Activated naive CD8-positive, alpha-beta T cell treated with anti-CD3 and anti-CD28 coated beads, Interleukin-2, amount 10 ng/mL, durations not matched to agents 7 days and 5 days (primary cell): ENCODE measurements around the gene SLN. TPM values are rescaled to one million over a fixed set of nuclear protein-coding genes. Genes with fewer than 3 reads are reported as not detected.

Experiments used
- ATAC-seq: fragments of 150-1000 bp; cut with Tn5 transposase; one replicate; pipeline ENCODE4 v1.10.0; 2021; ENCODE audit warnings: low read depth, moderate library complexity
- POLR2A ChIA-PET: fragments of 350-600 bp; sonication (Branson Sonifier 250); formaldehyde crosslinking; loops from one replicate; lab custom pipeline; 2021; ENCODE audit warnings: antibody characterized with exemption; lab: Charles Lee
- DNase-seq: peaks from one replicate; pipeline ENCODE4 v3.0.0; 2021
- H3K27ac Mint-ChIP-seq: one replicate; pipeline ENCODE4 v1.8.0; 2022; ENCODE audit warnings: mild to moderate bottlenecking, mixed read lengths
- H3K27me3 Mint-ChIP-seq: one replicate; pipeline ENCODE4 v1.8.0; 2022; ENCODE audit warnings: mild to moderate bottlenecking, moderate library complexity, mixed read lengths
- H3K36me3 Mint-ChIP-seq: one replicate; pipeline ENCODE4 v1.8.0; 2021; ENCODE audit warnings: mild to moderate bottlenecking, mixed read lengths
- H3K4me1 Mint-ChIP-seq: one replicate; pipeline ENCODE4 v1.8.0; 2021; ENCODE audit warnings: mixed read lengths
- H3K4me3 Mint-ChIP-seq: one replicate; pipeline ENCODE4 v1.8.0; 2022; ENCODE audit warnings: mild to moderate bottlenecking, moderate library complexity, mixed read lengths
- H3K9me3 Mint-ChIP-seq: one replicate; pipeline ENCODE4 v1.8.0; 2021; ENCODE audit warnings: mixed read lengths
- total RNA-seq, 2 experiments: library from RNA; stranded (reverse); gene quantifications; one replicate each; pipeline ENCODE4 v1.2.3, GENCODE V29; 2021

The SLN gene
- total RNA-seq, 2 experiments from 2014 or later: not detected

DNA sequence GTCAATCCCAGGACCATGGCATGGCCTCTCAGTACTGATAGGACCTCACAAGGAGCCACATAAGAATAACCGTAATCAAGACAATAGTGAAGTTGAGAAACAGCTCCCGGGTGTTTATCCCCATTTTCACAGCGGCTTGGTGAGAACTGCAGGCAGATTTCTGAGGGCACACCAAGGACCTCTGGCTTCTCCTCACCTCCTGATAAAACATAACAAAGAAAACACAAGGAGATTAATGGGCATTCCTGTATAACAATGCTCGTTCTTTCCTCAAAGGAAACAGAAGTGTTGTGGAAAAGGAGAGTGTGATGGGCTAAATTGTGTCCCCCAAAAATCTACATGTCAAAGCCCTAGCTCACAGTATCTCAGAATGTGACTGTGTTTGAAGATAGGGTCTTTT, 4.0 kb downstream of the SLN start:
- peaks cover 12% of the 10 kb centered on the region for H3K27me3 Mint-ChIP-seq
- H3K27ac Mint-ChIP-seq: no peak overlapping the region
- H3K36me3 Mint-ChIP-seq: no peaks in the 10 kb centered on the region
- H3K4me3 Mint-ChIP-seq: no peak overlapping the region
- POLR2A ChIA-PET: no interaction called here
- no peak for DNase-seq
- no peaks in the 10 kb centered on the region for H3K9me3 Mint-ChIP-seq
- ATAC-seq: no peak
- H3K4me1 Mint-ChIP-seq: no peaks in the 10 kb centered on the region

DNA sequence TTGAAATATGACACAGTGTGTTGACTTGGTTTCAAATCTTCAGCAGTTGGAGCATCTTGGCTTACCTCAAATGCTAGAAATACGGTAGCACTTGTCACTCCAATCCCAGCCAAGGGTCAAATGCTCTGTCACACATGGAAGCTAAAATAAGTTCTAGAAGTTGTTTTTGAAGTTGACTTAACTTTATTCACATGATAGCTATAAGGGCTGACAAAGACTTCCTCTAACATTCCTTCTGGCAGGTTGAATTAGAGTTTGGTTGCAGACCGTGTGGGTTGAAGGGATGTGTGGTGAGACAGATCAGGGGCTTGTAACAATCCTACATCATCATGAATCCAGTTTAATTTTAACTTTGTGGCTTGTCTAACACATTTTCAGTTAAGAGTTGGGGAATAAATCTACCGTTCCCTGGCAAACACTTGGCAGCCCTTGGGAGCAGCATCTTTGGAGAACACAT, 4.6 kb downstream of the SLN start:
- H3K4me3 Mint-ChIP-seq: no peak overlapping the region
- DNase-seq (no peak), ATAC-seq (no peak)
- no peaks in the 10 kb centered on the region for H3K4me1 Mint-ChIP-seq
- H3K36me3 Mint-ChIP-seq: no peaks in the 10 kb centered on the region
- H3K9me3 Mint-ChIP-seq: no peaks in the 10 kb centered on the region
- peaks cover 15% of the 10 kb centered on the region for H3K27me3 Mint-ChIP-seq
- POLR2A ChIA-PET: no interaction called here
- no peak overlapping the region for H3K27ac Mint-ChIP-seq

- POLR2A ChIA-PET: no interaction called here
- DNase-seq (no peak), ATAC-seq (no peak)
- Mint-ChIP-seq H3K27me3 (peaks cover 18% of the 10 kb centered on the region), H3K4me3 (no peak overlapping the region), H3K36me3 (no peaks in the 10 kb centered on the region), H3K4me1 (no peaks in the 10 kb centered on the region), H3K9me3 (no peaks in the 10 kb centered on the region), H3K27ac (no peak overlapping the region)
These were observed 5.3 kb downstream of the SLN start for GRCh38 chr11:107706531-107706930.

- Mint-ChIP-seq H3K4me3 (no peak overlapping the region), H3K4me1 (no peaks in the 10 kb centered on the region), H3K9me3 (no peaks in the 10 kb centered on the region), H3K27ac (no peak overlapping the region), H3K36me3 (no peaks in the 10 kb centered on the region), H3K27me3 (peaks cover 23% of the 10 kb centered on the region)
- DNase-seq (no peak), ATAC-seq (no peak)
- POLR2A ChIA-PET: no interaction called here
These were observed 6.8 kb downstream of the SLN start for GRCh38 chr11:107705027-107705426.

GRCh38 chr11:107704451-107704850, 7.4 kb downstream of the SLN start:
- Mint-ChIP-seq H3K4me1 (no peaks in the 10 kb centered on the region), H3K27ac (no peak overlapping the region), H3K4me3 (no peak overlapping the region), H3K36me3 (no peaks in the 10 kb centered on the region), H3K27me3 (peaks cover 20% of the 10 kb centered on the region), H3K9me3 (no peaks in the 10 kb centered on the region)
- POLR2A ChIA-PET: no interaction called here
- DNase-seq: no peak
- ATAC-seq: no peak

DNA sequence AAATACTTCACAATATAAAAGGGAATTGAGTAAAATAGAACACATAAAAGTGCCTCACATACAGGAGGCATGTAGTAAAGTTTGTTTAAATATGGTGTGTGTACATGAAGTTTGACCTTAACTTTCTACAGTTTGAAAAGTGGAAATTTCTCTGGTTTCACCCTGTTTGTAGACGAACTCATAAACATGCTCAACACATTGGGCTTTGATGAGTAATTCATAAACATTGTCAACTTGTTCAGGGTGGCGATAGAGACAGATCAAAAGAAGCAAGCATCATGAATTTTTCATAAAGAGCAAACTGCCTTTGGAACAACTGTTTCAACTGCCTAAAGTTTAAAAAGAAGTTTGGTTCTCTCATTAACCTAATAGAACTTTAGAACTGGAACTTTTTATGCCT, 9.1 kb downstream of the SLN start:
- H3K4me3 Mint-ChIP-seq: no peak overlapping the region
- H3K27me3 Mint-ChIP-seq: peaks cover 22% of the 10 kb centered on the region
- no peak for DNase-seq
- H3K4me1 Mint-ChIP-seq: no peaks in the 10 kb centered on the region
- POLR2A ChIA-PET: no interaction called here
- ATAC-seq: no peak
- no peak overlapping the region for H3K27ac Mint-ChIP-seq
- H3K9me3 Mint-ChIP-seq: no peaks in the 10 kb centered on the region
- H3K36me3 Mint-ChIP-seq: no peaks in the 10 kb centered on the region

DNA sequence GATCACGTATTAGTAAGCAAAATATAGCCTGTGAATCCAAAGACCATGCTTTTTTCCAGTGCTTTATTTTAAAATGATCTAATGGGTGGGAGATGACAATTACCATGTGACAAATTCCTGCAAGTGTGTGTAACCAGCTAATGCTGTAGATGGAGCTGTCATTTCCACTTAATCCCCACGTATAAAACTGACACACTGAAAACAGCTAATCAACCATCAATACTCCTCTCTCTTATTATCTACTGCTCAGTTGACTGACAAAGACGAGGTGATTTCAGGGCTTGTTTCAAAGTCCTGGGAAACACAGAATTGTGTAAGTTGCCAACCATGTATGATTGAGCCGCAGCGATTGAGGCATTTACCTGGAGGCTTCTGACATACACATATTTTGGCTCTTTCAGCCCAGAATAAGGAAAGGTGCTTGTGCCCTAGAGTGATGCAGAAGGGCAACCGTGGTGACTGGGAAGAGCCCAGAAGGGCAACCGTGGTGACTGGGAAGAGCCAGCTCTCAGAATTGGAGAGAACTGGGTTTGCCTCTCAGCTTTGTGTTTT, 9.7 kb downstream of the SLN start:
- Mint-ChIP-seq H3K4me1 (no peaks in the 10 kb centered on the region), H3K36me3 (no peaks in the 10 kb centered on the region), H3K9me3 (no peaks in the 10 kb centered on the region), H3K4me3 (no peak overlapping the region), H3K27me3 (peaks cover 24% of the 10 kb centered on the region), H3K27ac (no peak overlapping the region)
- ATAC-seq: no peak
- no peak for DNase-seq
- POLR2A ChIA-PET: no interaction called here

- H3K27ac Mint-ChIP-seq: no peak overlapping the region
- H3K4me1 Mint-ChIP-seq: no peaks in the 10 kb centered on the region
- ATAC-seq (no peak), DNase-seq (no peak)
- POLR2A ChIA-PET: no interaction called here
- H3K27me3 Mint-ChIP-seq: peaks cover 27% of the 10 kb centered on the region
- no peak overlapping the region for H3K4me3 Mint-ChIP-seq
- H3K36me3 Mint-ChIP-seq: no peaks in the 10 kb centered on the region
- no peaks in the 10 kb centered on the region for H3K9me3 Mint-ChIP-seq
These were observed 12.2 kb downstream of the SLN start for GRCh38 chr11:107699371-107700285.

GRCh38 chr11:107697291-107697690, 14.6 kb downstream of the SLN start:
- POLR2A ChIA-PET: no interaction called here

DNA sequence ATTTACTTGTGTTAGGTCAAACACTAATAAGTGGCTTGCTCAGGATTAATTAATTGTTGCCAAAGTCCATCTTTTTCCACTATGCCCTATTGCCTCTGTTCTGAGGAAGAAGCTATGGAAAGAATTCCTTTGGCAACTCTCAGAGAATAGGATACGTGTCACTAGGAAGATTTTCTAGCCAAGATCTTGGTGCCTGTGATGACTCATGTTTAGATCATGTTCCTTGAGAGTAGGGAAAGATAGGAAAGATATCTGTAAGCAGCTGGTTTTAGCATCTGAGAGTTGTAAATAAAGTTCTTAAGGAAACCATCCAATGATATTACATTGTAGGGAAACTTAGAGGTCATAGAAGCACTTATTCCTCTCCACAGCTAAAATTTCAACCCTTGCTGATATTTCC, 15.7 kb downstream of the SLN start:
- H3K27ac Mint-ChIP-seq: no peak overlapping the region
- H3K9me3 Mint-ChIP-seq: no peaks in the 10 kb centered on the region
- H3K36me3 Mint-ChIP-seq: no peaks in the 10 kb centered on the region
- no peak overlapping the region for H3K4me3 Mint-ChIP-seq
- ATAC-seq (no peak), DNase-seq (no peak)
- H3K27me3 Mint-ChIP-seq: peaks cover 31% of the 10 kb centered on the region
- POLR2A ChIA-PET: interaction anchor here (0.6 kb wide), 1 partner anchor 101 kb away, joined by 3 read pairs; no protein-coding TSS in a partner anchor
- no peaks in the 10 kb centered on the region for H3K4me1 Mint-ChIP-seq

More at GRCh38 chr11:107697291-107697690, 14.6 kb downstream of the SLN start:
- no peaks in the 10 kb centered on the region for H3K9me3 Mint-ChIP-seq
- H3K27me3 Mint-ChIP-seq: peaks cover 34% of the 10 kb centered on the region
- no peaks in the 10 kb centered on the region for H3K4me1 Mint-ChIP-seq
- no peak overlapping the region for H3K27ac Mint-ChIP-seq
- no peaks in the 10 kb centered on the region for H3K36me3 Mint-ChIP-seq
- ATAC-seq (no peak), DNase-seq (no peak)
- no peak overlapping the region for H3K4me3 Mint-ChIP-seq

- ATAC-seq (no peak), DNase-seq (no peak)
- Mint-ChIP-seq H3K4me3 (no peak overlapping the region), H3K36me3 (no peaks in the 10 kb centered on the region), H3K27me3 (peaks cover 35% of the 10 kb centered on the region), H3K9me3 (no peaks in the 10 kb centered on the region), H3K4me1 (no peaks in the 10 kb centered on the region), H3K27ac (no peak overlapping the region)
- POLR2A ChIA-PET: no interaction called here
These were observed 16.4 kb downstream of the SLN start for GRCh38 chr11:107695446-107695845.

DNA sequence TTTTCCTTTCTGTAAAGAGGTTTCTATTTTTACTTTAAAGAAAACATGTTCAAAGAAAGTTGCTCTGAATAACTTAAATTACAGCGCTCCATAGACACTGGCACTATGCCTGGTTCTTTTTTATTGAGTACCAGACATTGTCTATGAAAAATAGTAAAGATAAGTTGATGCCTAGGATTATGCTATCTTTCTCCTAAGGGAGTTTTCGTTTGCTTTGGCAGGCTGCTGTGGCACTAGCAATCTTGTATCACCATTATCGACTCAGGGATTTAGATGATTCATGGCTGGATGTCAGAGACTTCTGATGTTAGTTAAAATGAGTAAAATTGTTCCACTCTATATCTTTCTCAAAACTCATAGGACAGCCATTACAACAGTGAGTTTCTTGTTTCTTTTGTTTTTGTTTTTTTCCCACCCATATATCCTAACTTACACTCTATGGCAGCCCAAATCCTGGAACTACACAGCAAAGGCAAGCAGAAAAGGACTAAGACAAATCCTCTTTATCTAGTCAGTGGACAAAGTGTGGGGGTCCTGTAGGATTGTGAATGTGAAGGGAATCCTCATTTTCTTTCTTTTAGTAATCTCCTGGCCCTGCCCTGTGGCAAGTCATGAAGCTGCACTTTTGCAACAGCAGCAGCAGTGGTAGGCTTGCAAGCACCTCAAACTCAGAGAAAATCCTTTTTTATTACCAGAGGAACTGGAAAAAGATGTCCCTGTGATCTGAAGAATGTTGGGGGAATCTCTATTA, 20.7 kb downstream of the SLN start:
- Mint-ChIP-seq H3K9me3 (no peaks in the 10 kb centered on the region), H3K36me3 (no peaks in the 10 kb centered on the region), H3K4me3 (no peak overlapping the region), H3K27me3 (peaks cover 26% of the 10 kb centered on the region), H3K27ac (no peak overlapping the region), H3K4me1 (no peaks in the 10 kb centered on the region)
- no peak for ATAC-seq
- POLR2A ChIA-PET: no interaction called here
- DNase-seq: no peak

GRCh38 chr11:107689317-107690202, 22.3 kb downstream of the SLN start:
- DNase-seq (peak; percentile 41), ATAC-seq (peak; percentile 73)
- POLR2A ChIA-PET: no interaction called here
- no peaks in the 10 kb centered on the region for H3K4me1 Mint-ChIP-seq
- H3K4me3 Mint-ChIP-seq: no peak overlapping the region
- no peaks in the 10 kb centered on the region for H3K36me3 Mint-ChIP-seq
- peaks cover 23% of the 10 kb centered on the region for H3K27me3 Mint-ChIP-seq
- no peak overlapping the region for H3K27ac Mint-ChIP-seq
- H3K9me3 Mint-ChIP-seq: no peaks in the 10 kb centered on the region
